NCI-H187 (cell line): Measurements from ENCODE around the gene ZNF107.
"Not testable (repeated sequence)": the region's sequence is repeated elsewhere in the genome, so short reads cannot be mapped to it uniquely, and the experiment has no call there.

Source experiments
- DNase-seq, 2 experiments: peaks; one replicate each; lab custom pipeline; 2025; lab: John Stamatoyannopoulos, UW

ZNF107 gene

GRCh38 chr7:64733550-64734240, 67.8 kb downstream of the ZNF107 start:
- DNase-seq, result no peak

GRCh38 chr7:64736575-64736974, 70.6 kb downstream of the ZNF107 start:
- DNase-seq, result no peak

- not testable (repeated sequence) for DNase-seq
These were observed 72.5 kb downstream of the ZNF107 start for GRCh38 chr7:64738403-64738802.

- DNase-seq, result not testable (repeated sequence)
These were observed 73.0 kb downstream of the ZNF107 start for GRCh38 chr7:64738953-64739352.

- DNase-seq, result no peak
These were observed 78.7 kb downstream of the ZNF107 start for GRCh38 chr7:64744680-64745079.

- no peak for DNase-seq
These were observed 81.9 kb downstream of the ZNF107 start for GRCh38 chr7:64747802-64748201.

- DNase-seq, result no peak
These were observed 87.1 kb downstream of the ZNF107 start for GRCh38 chr7:64753032-64753431.

GRCh38 chr7:64755865-64756264, 89.9 kb downstream of the ZNF107 start:
- DNase-seq, result no peak

- DNase-seq, result no peak
These were observed 92.2 kb downstream of the ZNF107 start for GRCh38 chr7:64758151-64758550.
